22Rv1 (cell line): ENCODE results near the gene TSR1.

Experiments used
- H3K27ac ChIP-seq: fragments of 450-650 bp; 2 replicates; pipeline ENCODE4 v1.5.1; 2017
- ZFX ChIP-seq: fragments of 450-650 bp; IDR thresholded peaks from 2 replicates; pipeline ENCODE4 v1.6.1; 2017; ENCODE audit warnings: antibody characterized with exemption, borderline replicate concordance
- TF ChIP-seq, protein P1 (sequence below): fragments of 450-650 bp; IDR thresholded peaks from 2 replicates; pipeline ENCODE4 v1.5.1; 2017; ENCODE audit warnings: mild to moderate bottlenecking

Gene TSR1

GRCh38 chr17:2279707-2280106 lies 56.5 kb downstream of the TSR1 start:
- TF ChIP-seq, protein P1, sequence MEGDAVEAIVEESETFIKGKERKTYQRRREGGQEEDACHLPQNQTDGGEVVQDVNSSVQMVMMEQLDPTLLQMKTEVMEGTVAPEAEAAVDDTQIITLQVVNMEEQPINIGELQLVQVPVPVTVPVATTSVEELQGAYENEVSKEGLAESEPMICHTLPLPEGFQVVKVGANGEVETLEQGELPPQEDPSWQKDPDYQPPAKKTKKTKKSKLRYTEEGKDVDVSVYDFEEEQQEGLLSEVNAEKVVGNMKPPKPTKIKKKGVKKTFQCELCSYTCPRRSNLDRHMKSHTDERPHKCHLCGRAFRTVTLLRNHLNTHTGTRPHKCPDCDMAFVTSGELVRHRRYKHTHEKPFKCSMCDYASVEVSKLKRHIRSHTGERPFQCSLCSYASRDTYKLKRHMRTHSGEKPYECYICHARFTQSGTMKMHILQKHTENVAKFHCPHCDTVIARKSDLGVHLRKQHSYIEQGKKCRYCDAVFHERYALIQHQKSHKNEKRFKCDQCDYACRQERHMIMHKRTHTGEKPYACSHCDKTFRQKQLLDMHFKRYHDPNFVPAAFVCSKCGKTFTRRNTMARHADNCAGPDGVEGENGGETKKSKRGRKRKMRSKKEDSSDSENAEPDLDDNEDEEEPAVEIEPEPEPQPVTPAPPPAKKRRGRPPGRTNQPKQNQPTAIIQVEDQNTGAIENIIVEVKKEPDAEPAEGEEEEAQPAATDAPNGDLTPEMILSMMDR, result no peak
- no peak for TF ChIP-seq ZFX
- no peak overlapping the region for H3K27ac ChIP-seq

DNA sequence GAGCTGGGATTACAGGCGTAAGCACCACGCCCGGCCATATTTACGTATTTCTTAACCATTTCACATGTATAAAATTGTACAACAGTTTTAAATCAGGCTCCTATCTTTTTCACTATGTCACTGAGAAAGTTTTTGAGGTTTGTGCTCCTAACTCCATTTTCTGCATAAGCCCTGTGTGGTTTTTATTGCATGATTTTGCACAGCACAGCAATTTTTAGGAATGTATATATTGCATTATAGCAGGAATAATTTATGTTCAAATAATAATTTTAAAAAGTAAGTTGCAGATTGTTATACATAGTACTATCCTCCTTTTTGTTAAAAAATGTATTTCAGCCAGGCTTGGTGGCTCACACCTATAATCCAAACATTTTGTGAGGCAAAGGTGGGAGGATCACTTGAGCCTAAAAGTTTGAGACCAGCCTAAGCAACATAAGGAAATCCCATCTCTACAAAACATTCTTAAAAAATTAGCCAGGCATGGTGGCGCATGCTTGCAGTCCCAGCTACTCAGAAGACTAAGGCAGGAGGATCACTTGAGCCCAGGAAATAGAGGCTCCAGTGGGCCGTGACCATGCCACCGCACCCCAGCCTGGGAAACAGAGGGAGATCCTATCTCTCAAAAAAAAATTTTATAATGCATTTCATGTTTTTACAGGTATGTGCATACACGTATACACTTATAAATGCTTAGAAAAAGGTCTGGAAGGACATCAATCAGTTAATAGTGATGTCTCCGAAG lies 58.7 kb downstream of the TSR1 start:
- no peak overlapping the region for H3K27ac ChIP-seq
- TF ChIP-seq, protein P1, result no peak
- no peak for TF ChIP-seq ZFX

DNA sequence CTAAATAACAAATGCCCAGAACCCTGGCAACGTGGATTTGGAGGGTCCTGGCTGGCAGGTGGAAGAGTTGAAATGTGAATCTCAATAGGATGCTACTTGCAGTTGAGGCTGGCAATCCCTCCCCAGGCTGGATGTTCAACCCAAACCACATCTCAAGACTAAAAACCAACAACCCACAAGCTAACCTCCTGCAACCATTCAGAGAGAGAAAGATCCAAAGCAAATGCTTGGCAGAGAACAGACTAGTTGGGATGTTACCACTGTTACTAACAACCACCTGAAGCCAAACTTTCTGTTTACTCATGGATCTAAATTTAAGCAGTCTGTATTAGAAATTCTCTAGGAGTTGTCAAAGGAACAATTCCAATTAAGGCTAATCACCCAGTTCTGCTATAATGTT lies 60.5 kb downstream of the TSR1 start:
- TF ChIP-seq ZFX, result no peak
- TF ChIP-seq, protein P1, result no peak
- H3K27ac ChIP-seq, result no peak overlapping the region

DNA sequence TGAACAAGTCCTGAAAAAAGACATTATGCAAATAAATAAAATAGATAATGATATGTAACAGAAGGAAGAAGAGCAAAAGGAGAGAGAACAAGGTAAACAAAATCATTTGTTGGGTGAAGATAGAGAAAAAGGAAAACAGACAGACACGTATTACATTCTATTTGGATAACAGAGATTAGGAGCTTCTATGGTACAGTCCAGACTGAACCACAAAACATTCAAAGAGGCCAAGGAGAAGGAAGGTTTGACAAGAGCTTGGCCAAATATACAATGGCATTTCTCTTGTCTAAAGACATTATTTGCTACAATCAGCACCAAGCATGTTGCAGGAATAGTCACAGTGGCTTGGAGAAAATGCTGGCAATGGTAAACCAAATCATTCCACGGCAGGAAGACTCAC lies 61.8 kb downstream of the TSR1 start:
- TF ChIP-seq, protein P1, result no peak
- no peak for TF ChIP-seq ZFX
- H3K27ac ChIP-seq, result no peak overlapping the region
